HG03175 (cell line): ENCODE results near the gene NUMBL.
A peak's percentile ranks its signal among the peaks of the same experiment; 100 is the strongest.

ENCODE experiments used
- ATAC-seq: cut with Tn5 transposase; IDR thresholded peaks from one replicate; pipeline ENCODE4 v1.9.1; 2021; ENCODE audit warnings: mild to moderate bottlenecking, moderate library complexity; ENCODE audit not compliant: unreplicated experiment

The NUMBL gene

DNA sequence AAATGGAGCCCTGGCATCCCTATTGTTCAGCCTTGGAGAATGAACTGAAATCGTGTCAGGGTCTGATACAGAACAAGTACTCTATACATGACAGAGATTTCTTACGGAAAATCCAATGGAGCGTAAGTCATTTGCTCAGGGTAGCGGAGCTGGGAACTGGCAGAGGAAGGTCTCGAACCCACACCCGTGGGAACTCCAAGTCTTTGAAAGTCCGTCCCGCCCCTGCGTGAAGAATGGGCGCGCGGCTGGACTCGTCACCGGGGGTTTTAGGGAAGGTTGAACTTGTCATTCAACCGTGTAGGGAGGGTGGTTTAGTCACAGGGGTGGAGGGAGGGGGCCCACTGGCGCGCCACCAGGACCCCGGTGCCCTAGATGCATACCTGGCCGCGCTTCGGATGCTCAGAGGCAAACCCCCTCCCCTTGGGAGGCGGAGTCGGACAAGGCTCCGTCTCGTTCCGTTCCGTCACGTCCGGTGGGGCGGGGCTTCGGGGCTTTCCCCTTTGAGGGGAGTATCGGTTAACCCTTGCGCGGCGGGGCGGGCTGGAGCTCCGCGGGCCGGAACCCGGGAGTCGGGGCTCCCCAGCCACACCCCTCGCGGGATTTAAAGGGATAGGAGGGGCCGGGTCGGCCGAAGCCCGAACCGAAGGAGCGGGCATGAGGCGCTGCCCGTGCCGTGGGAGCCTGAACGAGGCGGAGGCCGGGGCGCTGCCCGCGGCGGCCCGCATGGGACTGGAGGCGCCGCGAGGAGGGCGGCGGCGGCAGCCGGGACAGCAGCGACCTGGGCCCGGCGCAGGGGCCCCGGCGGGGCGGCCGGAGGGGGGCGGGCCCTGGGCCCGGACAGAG lies 26.3 kb upstream of the NUMBL start, which contains the start of the genes COQ8B and ITPKC:
COQ8B (minus strand) TSS at position 405 of the 843 bp plus-strand sequence. CDS start 2,254 bp downstream, outside the sequence.
ITPKC (plus strand) TSS at position 631 of the 843 bp plus-strand sequence; CDS start at position 655, 24 bp downstream.
- peak; percentile 69 for ATAC-seq

GRCh38 chr19:40716031-40716481 lies 25.6 kb upstream of the NUMBL start:
- ATAC-seq, result no peak

GRCh38 chr19:40714441-40715299 lies 24.2 kb upstream of the NUMBL start:
- peak; percentile 64 for ATAC-seq

GRCh38 chr19:40713939-40714338 lies 23.5 kb upstream of the NUMBL start:
- ATAC-seq, result no peak

DNA sequence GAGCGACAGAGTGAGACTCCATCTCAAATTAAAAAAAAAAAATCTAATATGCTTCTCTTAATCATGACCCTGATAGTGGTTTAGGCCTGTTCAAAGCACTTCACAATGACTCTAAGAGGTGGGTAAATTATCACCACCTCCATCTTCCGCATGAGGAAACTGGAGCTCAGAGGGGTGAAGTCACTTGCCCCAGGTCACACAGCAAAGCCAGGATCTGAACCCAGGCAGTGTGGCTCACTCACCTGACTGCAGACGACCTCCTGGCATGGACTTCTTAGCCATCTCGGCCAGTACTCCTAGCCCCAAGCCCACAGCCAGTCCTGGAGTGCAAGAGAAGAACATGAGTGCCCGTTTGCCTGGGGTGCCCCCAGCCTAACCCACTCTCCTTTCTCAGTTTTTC lies 19.4 kb upstream of the NUMBL start:
- no peak for ATAC-seq

DNA sequence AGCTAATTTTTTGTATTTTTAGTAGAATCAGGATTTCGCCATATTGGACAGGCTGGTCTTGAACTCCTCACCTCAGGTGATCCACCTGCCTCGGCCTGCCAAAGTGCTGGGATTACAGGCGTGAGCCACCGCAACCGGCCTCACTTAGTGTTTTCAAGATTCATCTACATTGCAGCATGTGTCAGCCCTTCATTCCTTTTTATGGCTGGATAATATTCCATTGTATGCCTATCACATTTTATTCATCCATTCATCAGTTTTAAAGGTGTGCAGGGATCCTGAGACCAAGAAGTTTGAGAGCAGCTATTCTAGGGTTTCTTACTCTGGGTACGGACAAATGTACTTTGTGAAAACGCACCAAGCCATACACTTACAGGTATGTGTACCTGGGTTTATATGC lies 17.2 kb upstream of the NUMBL start:
- no peak for ATAC-seq

DNA sequence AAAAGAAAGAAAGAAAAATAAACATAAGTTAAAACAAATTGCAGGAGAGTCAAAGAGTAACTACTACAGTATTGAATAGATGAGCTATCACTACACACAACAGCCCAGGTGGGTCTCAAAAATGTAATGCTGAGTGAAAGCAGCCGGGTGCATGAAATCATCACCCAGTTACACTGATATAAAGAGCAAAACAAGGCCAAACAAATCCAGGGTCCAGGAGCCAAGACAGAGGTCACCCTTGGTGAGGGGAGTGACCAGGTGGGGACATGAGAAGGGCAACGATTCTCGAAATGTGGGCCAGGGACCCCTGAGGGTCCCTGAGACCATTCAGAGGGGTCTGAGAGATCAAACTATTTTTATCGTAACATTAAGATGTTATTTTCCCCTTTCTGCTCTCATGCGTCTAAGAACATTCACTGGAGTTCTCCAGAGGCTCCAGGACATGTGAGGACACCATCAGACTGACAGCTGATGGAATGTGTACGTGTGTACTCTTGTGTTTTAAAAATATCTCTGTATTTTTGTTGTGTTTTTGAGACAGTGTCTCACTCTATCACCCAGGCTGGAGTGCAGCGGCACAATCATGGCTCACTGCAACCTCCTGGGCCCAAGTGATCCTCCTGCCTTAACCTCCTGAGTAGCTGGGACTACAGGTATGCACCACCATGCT lies 15.6 kb upstream of the NUMBL start:
- ATAC-seq, result no peak

DNA sequence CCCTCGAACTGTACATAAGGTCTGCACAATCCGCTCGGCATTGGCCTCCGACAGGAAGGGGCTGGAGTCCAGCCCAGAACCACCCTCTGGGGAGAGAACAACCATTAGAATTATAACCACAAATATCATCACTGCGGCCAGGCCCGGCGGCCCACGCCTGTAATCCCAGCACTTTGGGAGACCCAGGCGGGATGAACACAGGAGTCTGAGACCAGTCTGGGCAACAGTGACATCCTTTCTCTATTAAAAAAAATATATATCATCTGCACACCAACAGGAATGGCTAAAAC lies 14.9 kb upstream of the NUMBL start:
- ATAC-seq, result no peak

DNA sequence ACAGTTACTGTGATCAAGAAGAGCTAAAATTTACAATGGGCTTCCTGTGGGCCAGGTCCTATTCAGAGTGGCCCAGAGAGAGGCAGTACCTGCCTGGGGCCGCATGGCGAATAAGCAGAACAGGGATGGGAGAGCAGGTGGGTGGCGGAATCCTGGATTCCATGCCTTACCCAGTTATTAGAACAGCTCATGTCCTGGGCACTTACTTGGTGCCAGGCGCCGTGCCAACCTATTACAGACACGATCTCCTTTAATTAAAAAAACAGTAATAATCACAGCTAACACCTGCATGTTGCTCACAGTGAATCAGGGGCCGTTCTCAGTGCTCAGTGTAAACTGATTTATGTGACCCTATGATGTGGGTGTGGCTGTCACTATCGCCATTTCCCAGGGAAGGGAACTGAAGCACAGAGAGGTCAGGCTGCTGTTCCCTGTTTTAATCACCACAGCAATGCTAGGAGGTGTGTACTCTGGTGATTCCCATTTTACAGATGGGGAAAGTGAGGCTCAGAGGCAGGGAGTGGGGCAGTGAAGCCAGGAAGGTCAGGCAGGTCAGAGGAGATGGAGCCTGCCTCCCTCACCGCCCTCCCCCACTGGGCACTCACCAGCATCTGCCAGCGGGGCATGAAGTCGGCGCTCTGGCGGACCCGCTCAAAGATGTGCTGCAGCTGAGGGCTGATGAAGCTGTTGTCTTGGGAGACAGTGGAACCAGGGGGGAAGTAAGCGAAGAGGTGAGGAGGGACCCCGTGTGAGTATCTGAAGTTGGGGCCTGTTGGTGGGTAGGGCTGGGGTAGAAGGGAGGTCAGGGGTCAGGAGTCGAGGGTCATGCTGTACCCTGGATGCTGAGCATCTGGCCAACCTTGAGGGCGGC lies 14.3 kb upstream of the NUMBL start:
- no peak for ATAC-seq

DNA sequence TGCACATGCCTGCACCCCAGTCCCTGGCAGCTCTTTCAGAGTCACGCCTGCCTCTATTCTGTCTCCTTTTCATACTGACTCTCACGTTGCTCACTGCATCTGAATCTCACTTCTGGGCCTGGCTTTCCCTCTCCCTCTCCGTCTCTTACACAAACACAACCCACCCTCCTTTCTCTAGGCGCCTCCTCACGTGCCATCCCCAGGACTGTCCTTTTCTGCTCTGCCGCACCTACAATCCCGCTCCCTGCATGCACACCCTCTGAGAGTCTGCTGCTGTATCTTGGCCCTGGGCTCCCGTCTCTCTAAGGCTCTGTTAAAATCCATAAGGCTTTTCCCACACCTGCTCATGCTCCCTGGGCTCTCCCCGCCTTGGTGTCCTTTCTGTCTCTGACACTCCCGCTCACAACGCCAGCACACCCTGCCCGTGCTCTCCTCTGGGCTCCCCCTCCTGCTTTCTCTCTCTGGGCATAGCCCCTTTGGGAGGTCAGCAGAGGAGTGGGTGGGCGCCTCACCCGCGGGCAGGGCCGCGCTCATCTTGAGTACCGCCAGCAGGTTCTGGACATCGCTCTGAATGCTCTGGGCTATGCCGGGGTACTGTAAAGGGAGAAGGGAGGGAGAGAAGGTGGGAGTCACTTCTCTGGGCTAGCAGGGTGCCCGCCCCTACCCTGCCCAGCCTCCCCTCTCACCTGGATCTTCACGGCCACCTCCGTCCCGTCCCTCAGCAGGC lies 12.7 kb upstream of the NUMBL start:
- ATAC-seq, result no peak

GRCh38 chr19:40702337-40703012 lies 12.0 kb upstream of the NUMBL start:
- no peak for ATAC-seq

DNA sequence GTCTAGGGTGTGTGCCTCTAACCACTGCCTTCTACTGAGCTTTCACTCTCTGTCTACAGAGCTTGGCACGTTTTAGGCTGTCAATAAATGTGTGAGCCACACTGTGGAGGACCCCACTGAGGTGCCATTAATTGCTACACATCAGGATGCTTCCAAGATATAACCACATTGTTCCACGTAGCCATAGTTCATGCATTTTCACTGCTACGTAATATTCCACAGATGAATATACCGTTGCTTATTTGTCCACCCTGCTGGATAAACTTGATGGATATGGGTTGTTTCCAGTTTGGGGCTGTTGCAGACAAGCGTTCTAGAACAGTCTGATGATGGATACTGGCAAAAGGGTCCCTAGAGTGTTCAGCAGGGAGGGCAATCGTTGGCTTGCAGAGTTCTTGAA lies 11.3 kb upstream of the NUMBL start:
- ATAC-seq, result no peak

- no peak for ATAC-seq
Measured at GRCh38 chr19:40700083-40700482, 9.6 kb upstream of the NUMBL start.

GRCh38 chr19:40697007-40697406 lies 6.6 kb upstream of the NUMBL start:
- no peak for ATAC-seq

GRCh38 chr19:40695881-40696280 lies 5.4 kb upstream of the NUMBL start:
- no peak for ATAC-seq

DNA sequence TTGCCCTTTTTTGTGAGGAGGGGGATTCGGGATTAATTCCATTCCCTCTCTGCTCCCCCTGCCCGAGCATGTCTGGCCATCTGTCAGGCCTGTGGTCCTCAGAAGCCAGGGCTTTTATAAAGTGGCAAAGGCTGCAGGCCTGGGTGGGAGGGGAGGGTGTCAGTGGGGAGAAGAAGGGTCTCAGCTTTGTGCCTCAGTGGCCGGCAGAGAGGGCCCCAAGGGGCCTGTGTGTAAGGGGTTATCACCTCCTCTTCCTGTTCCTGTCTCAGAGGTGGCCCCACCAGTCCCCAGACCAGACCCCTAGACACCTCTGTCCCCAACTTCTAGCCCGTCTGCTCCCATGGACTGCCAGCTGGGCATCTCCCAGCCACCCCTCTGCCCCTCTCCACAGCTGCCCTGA lies 3.4 kb upstream of the NUMBL start:
- no peak for ATAC-seq

DNA sequence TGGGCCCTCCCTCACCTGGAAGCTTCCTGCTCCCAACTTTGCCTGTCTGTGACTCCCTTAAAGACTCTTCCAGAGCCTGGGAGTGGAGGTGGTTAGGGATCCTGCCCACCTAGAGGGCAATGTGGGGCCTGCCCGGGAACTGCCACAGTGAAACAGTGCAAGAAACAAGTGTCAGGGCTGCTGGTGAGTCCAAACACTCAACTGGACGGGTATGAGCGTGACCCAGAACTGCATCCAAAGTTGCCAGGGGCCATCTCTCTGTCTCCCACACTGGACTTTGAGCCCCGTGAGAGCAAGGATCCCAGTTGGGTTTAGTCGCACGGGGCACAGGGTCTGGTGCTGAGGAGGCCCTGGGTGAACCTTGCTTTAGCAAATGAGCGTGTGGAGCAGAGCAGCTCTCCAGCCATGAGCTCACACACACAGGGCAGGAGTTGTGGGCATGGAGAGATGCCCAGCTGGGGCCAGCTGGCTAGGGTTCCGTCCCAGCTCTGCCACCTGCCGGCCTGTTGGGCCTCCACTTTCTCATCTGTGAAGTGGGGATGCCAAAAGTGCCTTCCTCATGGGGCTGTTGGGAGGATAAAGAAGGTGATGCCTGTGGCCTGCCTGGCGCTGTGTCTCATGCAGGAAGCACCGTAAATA lies 2.8 kb upstream of the NUMBL start:
- no peak for ATAC-seq

DNA sequence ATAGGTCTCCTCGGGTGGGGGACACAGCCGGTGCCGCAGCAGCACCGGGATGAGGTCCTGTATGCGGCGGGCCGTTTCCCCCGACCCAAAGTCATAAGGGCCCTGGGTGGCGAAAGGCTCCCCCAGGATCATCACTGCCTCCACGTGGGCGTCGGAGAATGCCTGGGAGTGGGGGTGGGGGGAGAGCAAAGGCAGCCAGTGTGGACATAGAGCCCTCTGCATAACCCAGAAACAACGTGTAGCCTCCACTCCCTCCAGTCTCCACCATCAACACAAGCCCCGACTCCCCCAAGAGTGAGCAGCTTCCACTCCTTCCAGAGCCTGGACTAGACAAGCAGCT lies 1.7 kb upstream of the NUMBL start:
- no peak for ATAC-seq
